AG10803 (cell line): Measurements from ENCODE around the gene SH3YL1.
A peak's percentile ranks its signal among the peaks of the same experiment; 100 is the strongest.

Experiments used
- DNase-seq: peaks from one replicate; pipeline ENCODE4 v3.0.0; 2010; ENCODE audit warnings: low read depth
- H3K4me3 ChIP-seq: 2 replicates; pipeline ENCODE4 v1.5.1; 2011; ENCODE audit warnings: mild to moderate bottlenecking, low read length, control low read depth
- CTCF ChIP-seq: conservative IDR thresholded peaks from 2 replicates; pipeline ENCODE4 v1.5.1; 2011; ENCODE audit warnings: mild to moderate bottlenecking, low read length, control low read depth, inconsistent platforms

The SH3YL1 gene

DNA sequence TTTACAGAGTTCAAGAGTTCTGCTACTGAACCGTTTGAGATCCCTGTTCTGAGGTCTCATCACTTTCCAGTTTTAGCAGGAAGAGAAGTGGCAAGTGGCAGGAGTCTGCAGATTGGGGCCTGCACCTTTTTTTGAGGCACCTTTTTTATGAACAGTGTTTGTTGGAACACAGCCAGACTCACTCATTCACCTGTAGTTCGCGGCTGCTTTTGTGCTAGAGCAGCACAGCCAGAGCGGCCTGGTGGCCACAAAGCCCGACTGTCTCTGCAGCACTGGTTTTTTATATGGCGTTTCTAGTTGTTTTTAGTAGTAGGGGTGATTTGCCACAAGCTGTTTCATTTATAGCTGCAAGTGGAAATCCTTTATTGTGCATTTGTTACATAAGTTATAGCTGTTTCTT lies 9.5 kb upstream of the SH3YL1 start:
- DNase-seq, result no peak
- TF ChIP-seq CTCF, result no peak
- no peak overlapping the region for H3K4me3 ChIP-seq

- no peak for TF ChIP-seq CTCF
- DNase-seq, result no peak
- no peak overlapping the region for H3K4me3 ChIP-seq
Observed at GRCh38 chr2:271917-272316, 8.1 kb upstream of the SH3YL1 start.

- H3K4me3 ChIP-seq, result no peak overlapping the region
- TF ChIP-seq CTCF, result no peak
- no peak for DNase-seq
Observed at GRCh38 chr2:270861-271260, 7.0 kb upstream of the SH3YL1 start.

DNA sequence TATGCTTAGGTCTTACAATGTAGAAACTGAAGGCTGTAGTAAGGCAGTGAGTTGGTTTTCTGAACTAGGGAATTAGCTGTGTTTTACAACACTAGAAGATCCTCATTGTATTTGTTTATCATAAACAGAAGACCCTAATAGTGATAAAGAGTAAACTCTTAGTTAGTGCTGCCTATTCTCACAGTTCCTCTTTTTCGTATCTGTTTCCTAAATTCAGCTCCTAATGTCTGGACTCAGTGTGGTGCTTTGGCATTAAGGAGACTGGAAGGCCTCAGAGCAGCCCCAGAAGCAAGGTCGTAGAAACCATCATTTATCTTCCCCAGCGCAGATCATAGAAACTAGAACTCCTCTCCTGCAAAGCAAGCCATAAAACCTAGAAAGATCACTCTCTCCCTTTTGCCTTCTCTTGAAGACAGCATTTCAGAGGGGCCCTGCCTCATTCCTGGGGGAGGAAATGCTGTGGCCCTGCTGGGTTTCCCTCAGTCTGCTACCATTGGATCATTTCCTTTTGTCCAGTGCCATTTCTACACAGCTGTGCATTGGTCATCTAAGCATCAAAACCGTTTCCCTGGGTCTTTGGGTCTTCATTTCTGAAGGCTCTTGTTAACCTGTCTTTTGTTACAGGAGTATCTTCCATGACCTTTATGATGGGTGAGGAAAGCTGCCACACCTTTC lies 5.7 kb upstream of the SH3YL1 start:
- no peak for DNase-seq
- TF ChIP-seq CTCF, result no peak
- no peak overlapping the region for H3K4me3 ChIP-seq

- H3K4me3 ChIP-seq, result no peak overlapping the region
- TF ChIP-seq CTCF, result no peak
- DNase-seq, result no peak
Observed at GRCh38 chr2:268323-268722, 4.5 kb upstream of the SH3YL1 start.

GRCh38 chr2:264493-265468 lies 949 bp upstream of the SH3YL1 start, which contains the start of gene ACP1:
TSS of gene ACP1 (plus strand) at chr2:264947. CDS start at chr2:264965, 18 bp downstream.
- peak; percentile 89 for DNase-seq
- H3K4me3 ChIP-seq, result peak within 1 kb of the TSS; percentile 90
- TF ChIP-seq CTCF, result no peak
